22Rv1 (cell line): Measurements from ENCODE around the gene KIRREL3.

ENCODE experiments used
- CTCF ChIP-seq: fragments of 450-650 bp; IDR thresholded peaks from 2 replicates; pipeline ENCODE4 v1.5.1; 2017; ENCODE audit warnings: mild to moderate bottlenecking
- ZFX ChIP-seq: fragments of 450-650 bp; IDR thresholded peaks from 2 replicates; pipeline ENCODE4 v1.6.1; 2017; ENCODE audit warnings: antibody characterized with exemption, borderline replicate concordance

- TF ChIP-seq CTCF (no peak), ZFX (no peak)
Measured at GRCh38 chr11:126469311-126469710, 531.3 kb downstream of the KIRREL3 start.
